DMS53 treated with DMSO at 0.1 percent for 48 hours (cell line): ENCODE data around the gene TBL1XR1.
A peak's percentile ranks its signal among the peaks of the same experiment; 100 is the strongest.

Experiments used
- DNase-seq: peaks from one replicate; lab custom pipeline; 2025; ENCODE audit not compliant: unreplicated experiment; lab: John Stamatoyannopoulos, UW

The TBL1XR1 gene

DNA sequence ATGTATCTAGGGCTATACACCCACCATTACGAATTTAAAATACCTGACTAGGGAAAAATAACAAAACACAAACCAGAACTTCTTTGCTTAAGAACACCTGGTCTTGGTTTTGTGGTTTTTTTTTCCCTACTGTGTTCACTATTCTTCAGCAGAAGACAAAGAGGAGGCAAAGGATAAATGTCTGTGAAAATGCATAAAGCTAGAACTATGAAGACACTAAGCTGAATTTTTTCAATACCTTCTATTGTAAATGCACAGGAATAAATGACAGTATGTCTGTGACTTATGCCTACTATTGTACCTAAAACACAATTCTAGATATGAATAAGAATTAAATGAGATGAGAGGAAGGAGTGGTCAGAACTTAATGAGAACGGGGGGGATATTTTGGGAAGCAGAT lies 86.9 kb downstream of the TBL1XR1 start:
- DNase-seq, result no peak

DNA sequence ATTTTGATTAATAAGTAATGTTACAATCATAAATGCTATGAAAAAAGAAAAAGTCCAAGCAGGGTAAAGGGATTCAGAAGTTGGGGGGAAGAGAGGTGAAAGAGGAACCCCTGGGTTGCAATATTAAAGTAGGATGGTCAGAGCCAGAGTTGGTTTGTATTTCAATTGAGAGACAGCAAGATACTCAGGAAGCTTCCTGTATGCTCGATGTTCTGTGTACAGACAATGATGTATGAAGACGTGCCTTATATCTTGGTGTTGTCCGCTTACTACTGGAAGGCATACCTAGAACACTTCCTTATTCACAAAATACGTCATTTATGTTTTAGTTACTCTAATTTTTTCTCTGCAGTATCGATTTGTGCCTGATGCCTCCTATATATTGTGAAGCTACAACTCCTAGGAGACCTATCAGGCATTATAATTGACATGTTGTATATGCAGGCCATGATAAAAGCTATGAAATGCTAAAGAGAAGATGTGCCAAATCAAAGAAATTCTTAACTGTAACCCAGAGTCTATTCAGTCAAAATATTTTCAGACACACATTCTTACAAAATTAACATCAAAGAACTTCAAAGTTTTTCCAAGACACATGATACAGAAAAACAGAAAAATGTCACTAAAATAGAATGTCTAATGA lies 87.5 kb downstream of the TBL1XR1 start:
- DNase-seq, result peak; percentile 46

DNA sequence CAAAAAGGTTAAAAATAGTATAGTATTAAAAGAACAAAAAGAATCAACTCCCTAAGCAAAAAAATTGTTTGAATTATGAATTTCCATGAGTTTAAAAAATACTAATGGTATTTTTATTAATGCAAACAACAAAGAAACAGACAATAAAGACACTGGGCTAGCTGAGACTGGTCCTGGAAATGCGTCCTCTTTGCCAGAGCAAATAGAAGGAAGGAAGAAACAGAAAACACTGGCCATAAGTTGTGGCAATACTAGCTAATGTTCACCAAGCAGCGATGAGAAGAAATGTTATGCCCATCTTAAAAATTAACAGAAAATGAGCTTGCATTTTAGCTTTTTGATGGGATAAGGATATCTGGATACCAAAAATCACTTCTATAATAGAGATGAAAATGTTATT lies 88.6 kb downstream of the TBL1XR1 start:
- no peak for DNase-seq

DNA sequence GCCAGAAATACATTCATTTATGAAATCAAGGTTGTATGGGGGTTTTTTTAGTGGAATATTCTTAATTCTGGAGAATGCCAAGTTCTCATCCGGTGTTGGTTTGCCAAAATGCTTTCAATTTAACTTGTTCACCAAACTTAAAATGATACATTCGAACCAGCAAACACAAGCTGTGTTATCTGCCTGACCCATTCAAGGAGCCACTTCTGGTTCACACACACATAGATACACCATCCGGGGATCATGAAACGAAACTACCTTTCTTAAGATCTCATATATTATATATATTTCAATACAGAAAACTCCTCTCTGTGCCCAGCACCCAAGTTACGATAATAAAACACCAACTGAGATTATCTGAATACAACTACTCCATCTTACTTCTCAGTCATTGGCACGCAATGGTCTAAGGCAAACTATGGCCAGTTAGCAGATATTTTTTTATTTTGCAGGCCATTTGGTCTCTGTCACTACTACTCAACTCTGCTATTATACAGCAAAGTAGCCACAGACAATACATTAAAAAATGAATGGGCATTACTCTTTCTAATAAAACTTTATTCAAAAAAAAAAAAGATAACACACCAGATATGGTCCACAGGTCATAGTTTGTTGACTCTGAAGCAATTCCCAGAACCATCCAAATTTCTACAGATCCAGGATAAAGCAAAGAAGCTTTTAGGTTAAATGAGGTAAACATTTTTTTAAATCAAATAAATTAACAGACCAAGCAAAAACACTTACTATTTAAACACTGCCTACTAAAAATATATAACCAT lies 89.6 kb downstream of the TBL1XR1 start:
- no peak for DNase-seq

DNA sequence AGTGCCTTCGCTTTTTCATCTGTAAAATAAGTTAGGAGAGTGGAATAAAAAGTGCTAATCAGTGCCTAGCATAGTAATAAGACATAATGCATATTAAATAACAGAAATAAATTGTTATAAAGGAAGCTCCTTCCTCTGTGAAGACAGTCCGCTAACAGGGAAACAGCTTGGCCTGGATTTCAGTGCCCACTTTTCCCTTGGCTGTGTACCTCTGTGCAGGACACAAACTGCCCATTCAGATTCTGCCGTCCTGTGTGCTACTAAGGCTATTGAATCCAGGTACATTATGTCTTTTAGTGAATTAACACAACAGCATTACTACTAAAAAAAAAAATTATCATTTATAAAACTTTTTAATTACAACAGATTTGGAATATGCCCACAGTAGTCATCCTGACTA lies 90.7 kb downstream of the TBL1XR1 start:
- DNase-seq, result no peak

DNA sequence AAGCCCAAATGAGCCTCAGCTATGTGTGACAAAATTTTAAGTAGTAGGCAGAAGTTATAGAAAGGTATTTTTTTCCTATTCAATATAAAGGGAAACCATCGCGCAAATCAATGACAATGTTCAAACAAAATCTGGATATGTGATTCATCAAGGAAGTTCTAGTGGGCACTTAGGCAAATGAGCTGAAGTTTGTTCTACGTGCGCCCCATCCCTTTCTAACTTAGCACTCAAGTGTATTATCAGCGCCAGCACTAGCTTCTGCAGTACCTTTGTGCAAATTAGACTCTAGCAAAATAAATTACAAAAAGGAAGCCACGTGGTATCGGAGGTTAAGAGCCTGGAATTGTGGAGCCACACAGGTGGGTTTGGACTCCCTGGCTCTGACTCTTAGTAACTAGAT lies 91.1 kb downstream of the TBL1XR1 start:
- DNase-seq, result no peak

DNA sequence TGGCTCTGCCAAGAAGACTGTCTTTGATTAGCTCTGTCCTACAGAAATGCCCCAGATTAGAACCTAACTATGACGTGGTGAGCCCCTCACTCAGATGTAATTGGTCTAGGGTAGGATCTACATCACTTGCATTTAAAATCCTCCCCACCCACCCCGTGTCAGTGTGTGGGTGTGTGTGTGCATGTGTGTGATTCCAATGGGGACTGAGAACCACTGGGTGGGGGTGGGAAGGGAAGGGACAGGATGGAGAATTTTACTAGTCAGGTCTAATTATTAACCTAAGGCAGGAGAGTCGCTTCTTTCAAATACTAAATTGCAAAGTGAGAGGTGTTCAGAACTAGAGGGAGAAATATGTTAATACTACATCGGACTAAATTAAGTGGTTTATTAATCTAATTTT lies 91.7 kb downstream of the TBL1XR1 start:
- DNase-seq, result no peak

DNA sequence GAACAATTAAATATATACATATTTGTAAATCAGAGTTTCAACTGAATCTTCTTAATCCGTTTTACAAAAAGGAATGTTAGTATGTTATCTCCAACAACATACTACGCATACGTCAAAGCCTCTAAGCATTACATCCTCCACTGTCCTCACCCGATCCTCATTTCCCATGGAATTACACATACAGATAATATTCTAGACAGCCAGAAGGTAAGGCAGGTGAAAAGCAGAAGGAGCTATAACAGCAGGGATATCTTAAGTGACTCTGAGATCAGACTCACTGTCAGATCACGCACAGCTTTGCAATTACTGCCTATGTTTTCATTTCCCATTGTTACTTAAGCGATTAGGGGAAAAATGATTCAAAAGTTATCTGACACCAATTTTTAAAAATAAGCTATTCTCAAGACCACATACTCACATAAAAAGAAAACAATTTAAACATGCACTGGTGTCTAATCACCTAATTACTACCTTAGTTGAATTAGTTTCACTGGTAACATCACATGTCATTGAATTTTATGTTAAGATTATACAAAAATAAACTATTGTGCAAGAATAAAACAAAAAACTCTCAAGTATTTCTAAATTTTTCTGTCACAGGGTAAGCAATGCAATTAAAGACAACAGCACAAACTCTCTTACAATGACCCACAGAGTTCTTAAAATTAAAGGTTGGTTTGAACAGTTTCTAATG lies 92.8 kb downstream of the TBL1XR1 start:
- no peak for DNase-seq

DNA sequence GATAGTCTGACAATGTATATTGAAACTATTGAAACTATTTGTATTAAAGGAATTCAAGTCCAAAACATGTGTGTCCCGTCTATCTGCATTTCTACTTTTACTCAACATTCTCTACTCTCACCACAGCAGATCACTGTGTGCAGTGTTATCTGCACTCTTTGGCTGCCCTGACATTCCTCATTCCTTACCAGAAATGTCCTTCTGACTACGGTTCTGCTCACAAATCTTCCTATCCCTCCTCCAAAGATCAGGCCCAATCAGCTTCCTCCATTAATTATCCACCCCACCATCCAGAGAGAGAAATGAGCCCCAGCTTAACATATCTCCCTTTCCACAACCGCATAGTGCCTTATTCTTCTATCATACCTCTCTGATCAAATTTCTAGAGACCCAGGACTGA lies 94.7 kb downstream of the TBL1XR1 start:
- no peak for DNase-seq

DNA sequence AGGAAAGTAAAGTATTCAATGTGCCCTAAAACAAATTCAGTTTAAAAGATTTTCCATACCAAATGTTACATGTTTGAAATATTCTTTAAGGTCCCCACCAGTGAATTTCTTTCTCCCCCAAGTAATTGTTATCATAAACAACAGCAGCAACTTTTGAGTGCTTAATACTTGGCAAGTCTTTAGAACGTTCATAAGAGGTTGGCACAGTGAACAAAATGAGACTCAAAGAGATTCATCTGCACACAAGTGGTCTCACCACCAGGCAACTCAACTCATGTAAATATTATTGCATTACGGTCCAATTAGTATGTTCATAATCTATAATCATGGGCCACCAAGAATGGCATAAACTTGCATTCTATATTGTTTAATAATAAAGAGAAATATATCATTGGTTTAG lies 98.7 kb downstream of the TBL1XR1 start:
- DNase-seq, result no peak

DNA sequence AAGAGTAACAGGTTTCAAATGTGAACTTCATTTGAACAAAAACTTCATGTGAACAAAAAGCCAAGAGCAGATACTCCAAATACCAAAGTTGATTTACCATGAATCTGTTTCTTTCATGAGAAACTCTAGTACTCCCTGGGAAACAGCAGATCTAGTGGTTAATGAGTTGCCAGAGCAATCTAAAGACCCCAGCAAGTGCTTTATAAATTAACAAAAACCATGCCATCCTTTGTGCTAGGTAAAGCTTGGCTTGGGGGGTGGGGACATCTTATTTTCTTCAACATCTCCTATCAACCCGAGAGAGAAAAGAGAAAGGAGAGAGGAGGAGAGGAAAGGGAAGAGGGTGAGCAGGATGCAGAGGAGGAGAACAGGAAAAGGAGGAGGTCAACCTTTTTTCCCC lies 100.7 kb downstream of the TBL1XR1 start:
- no peak for DNase-seq

DNA sequence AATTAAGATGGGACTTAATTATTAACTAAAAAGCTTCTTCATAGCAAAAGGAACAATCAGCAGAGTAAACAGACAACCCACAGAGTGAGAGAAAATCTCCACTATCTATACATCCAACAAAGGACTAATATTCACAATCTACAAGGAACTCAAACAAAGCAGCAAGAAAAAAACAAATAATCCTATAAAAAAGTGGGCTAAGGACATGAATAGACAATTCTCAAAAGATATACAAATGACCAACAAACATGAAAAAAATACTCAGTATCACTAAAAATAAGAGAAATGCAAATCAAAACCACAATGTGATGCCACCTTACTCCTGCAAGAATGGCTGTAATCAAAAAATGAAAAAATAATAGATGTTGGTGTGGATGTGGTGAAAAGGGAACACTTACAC lies 103.3 kb downstream of the TBL1XR1 start:
- DNase-seq, result no peak

DNA sequence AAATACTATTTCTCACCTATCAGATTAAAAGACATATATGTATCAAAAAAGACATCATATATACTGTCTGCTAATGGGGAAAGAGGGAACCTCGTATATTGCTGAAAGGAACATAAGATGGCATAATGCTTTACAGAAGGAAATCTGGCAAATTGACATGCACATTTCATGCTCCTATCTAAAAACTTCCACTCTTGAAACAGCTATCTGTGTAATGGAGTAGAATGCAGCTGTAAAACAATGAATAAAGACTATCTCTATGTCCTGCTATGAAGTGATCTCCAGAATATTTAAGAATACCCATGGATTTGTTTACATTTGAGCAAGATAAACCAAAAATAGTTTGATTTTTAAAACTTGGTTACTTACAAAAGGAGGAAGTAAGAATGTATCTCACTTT lies 107.4 kb downstream of the TBL1XR1 start:
- no peak for DNase-seq

DNA sequence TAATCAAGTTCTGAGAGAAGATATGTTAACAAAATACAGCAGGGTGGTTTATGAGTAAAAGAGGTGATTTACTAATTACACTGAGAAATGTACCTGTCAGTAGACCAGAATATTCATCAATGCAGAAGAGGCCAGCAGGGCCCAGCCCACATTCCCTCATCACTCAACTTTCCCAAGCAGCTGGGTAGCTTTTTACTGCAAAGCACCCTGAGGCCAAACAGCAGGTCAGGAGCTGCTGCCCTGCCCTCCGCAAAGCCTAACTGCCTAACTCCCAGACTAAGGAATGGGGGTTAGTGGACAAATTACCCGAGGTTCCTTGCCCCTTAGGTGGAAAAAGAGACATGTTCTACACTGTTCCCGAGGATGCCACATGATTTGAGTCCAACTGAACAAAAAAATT lies 108.2 kb downstream of the TBL1XR1 start:
- DNase-seq, result no peak

DNA sequence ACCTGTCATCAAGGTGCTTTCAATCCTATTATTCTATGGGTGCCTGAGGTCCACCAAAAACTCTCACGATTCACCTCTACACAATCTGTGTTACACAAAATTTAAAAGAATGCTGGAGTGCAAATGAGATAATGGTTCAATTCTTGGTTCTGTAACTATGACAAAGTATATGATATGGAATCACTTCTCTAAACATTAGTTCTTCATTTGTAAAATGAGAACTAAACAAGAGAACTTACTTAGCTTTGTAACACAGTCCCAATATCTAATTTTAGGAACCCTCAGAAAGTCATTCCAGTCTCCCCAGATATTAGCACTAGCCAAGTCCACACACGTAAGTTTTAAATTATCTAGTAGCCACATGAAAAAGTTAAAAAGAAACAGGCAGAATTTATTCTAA lies 111.5 kb downstream of the TBL1XR1 start:
- no peak for DNase-seq

DNA sequence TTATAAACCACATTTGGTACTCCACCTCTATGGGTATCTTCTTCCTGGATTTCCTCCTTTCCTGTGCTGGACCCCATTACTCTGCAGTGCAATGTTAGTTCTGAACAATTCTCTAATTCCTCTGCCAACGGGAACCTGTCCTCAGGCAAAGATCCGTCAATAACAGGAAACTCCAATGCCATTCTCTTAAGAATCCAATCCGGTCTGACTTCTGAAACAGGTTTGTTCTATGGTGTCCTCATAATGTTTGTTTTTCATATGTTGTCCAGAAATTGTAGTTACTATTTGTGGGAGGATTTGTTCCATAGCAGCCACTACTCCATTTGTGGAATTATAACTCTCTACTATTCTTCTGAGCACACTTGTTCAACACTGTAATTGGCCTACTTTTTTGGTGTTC lies 112.7 kb downstream of the TBL1XR1 start:
- no peak for DNase-seq

DNA sequence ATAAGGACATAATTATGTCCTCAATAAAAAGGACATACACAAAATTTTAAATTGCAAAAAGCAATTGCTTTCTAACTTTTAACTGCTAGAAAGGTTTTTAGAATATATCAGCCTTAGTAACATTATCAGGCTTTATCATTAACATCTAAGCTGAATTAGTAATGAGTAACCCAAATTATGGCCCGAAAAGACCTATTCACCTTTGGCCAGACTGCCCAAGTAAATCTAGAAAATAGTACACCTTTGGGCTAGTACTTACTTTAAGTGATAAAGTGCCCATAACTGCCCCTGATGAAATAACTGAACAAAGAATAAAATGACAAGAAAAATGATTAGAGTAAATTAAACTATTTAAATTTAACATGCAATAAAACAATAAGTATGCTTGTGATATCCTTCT lies 117.2 kb downstream of the TBL1XR1 start:
- no peak for DNase-seq

DNA sequence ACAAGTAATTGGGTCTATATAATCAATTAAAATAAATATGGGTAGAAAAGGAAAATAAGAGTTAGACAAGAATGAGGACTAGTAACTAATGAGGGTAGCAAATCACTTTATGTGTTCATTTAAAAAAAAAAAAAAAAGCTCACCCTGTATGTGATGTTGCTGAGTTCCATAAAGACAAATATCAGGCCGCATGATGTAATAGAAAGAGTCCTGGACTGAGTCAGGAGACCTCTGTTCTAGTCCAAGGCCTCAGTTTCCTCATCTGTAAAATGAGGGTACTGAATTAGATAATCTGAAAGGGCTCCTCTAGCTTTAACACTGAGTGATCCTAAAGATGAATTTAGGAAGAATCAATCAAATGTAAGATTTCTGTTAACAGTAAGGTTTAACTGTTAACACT lies 117.6 kb downstream of the TBL1XR1 start:
- DNase-seq, result no peak

DNA sequence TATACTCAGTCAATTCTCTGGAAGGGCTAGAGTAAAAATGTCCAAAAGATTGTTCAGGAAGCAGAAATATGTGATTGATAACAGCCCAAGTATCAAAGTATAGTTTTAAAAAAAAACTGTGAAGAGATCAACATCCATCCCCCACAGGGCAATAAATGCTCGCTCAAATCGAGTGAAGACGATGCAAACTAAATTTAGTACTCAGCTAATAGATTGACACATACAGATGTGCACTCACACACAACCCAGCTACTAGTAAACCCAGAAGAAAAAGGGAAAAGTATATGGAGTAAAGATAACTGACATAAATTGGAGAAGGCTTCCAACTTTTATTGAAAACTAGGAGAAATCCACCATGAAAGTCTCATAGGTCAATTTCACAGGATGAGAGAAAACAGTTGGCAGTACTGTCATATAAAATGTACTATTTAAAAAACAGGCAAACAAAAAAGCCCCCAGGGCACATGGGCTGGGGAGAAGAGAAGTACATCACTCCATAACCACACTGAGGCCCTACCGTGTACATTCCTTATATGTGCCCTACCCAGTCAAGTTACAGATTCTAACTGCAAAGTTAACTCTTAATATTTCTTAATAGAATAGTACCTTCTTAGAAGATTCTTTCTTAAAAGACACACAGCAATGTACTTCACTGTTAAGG lies 125.7 kb downstream of the TBL1XR1 start:
- DNase-seq, result no peak

DNA sequence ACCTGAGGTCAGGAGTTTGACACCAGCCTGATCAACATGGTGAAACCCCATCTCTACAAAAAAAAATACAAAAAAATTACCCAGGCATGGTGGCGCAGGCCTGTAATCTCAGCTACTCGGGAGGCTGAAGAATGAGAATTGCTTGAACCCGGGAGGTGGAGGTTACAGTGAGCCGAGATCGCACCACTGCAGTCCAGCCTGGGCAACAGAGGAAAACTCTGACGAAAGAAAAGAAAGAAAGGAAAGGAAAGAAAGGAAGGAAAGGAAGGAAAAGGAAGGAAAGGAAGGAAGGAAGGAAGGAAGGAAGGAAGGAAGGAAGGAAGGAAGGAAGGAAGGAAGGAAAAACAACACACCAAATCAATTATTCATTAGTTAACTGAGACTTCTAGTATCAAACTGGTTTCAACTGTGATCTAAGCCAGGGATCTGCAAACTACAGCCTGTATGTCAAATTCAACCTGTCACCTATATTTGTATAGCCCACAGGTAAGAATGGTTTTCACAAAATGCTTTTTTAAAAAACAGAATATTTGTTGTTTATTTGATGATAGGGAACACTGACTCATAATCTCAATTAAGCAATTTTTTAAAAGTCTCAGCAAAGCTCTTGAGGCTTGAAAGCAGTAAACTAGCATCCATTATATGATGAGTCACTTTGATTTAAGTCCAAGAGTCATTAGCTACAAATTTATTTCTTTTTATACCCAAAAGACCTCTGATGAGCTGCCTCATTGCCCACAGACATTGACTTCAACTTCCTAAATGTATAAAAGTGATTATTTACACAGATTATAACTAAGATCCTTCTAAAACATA lies 127.6 kb downstream of the TBL1XR1 start:
- DNase-seq, result no peak

DNA sequence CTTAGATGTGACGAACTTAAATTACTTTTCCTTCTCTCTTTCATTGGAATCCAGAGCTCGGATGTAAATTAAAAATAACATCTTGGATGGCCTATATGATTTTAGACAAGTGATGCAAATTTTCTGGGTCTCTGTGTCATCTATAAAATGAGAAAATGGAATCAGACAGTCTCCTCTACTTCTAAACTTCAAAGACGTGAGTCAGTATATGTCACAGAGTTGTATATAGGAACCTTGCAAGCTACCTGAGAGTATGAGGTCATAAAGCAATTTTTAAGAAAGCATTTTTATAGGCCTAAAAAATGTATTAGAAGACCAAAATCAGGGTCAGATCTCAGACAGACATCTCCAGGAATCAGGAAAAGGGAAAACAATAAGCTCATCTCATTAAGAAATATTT lies 128.3 kb downstream of the TBL1XR1 start:
- DNase-seq, result no peak
